Loucy (cell line): ENCODE measurements around the gene S100A14.

Experiments used
- H2AFZ ChIP-seq: fragments of 200-600 bp; sonication (generic); 2 replicates; pipeline ENCODE4 v1.6.0; 2016; ENCODE audit warnings: antibody characterized with exemption, mild to moderate bottlenecking, low read length, moderate library complexity
- H3F3A ChIP-seq: fragments of 200-600 bp; 2 replicates; pipeline ENCODE4 v1.6.0; 2016; ENCODE audit warnings: antibody characterized with exemption, low read depth, mild to moderate bottlenecking
- H3K27me3 ChIP-seq: fragments of 200-600 bp; sonication (generic); 2 replicates; pipeline ENCODE4 v1.6.1; 2014; ENCODE audit warnings: low read length, mild to moderate bottlenecking; ENCODE audit not compliant: insufficient read depth, poor library complexity, severe bottlenecking
- H3K36me3 ChIP-seq: fragments of 200-600 bp; sonication (generic); 2 replicates; pipeline ENCODE4 v1.6.1; 2016; ENCODE audit warnings: low read length; ENCODE audit not compliant: insufficient read depth
- H3K4me1 ChIP-seq: fragments of 200-600 bp; sonication (generic); 2 replicates; pipeline ENCODE4 v1.5.1; 2014; ENCODE audit warnings: low read length, mild to moderate bottlenecking; ENCODE audit not compliant: insufficient read depth, poor library complexity, severe bottlenecking
- H3K4me2 ChIP-seq: fragments of 200-600 bp; sonication (generic); 2 replicates; pipeline ENCODE4 v1.6.0; 2014; ENCODE audit warnings: antibody characterized with exemption, low read length, low read depth, mild to moderate bottlenecking; ENCODE audit not compliant: poor library complexity, severe bottlenecking
- H3K4me3 ChIP-seq: fragments of 200-600 bp; sonication (generic); 2 replicates; pipeline ENCODE4 v1.5.1; 2014; ENCODE audit warnings: low read length, mild to moderate bottlenecking, mixed read lengths; ENCODE audit not compliant: poor library complexity, severe bottlenecking
- H3K79me2 ChIP-seq: fragments of 200-600 bp; sonication (generic); 2 replicates; pipeline ENCODE4 v1.6.1; 2014; ENCODE audit warnings: low read length; ENCODE audit not compliant: insufficient read depth
- H3K9ac ChIP-seq: fragments of 200-600 bp; sonication (generic); 2 replicates; pipeline ENCODE4 v1.6.0; 2014; ENCODE audit warnings: mild to moderate bottlenecking, low read depth, low read length, moderate library complexity; ENCODE audit not compliant: poor library complexity, severe bottlenecking
- H3K9me2 ChIP-seq: fragments of 200-600 bp; sonication (generic); replicated peaks from 2 replicates; pipeline ENCODE4 v1.6.1; 2016; ENCODE audit warnings: low read depth, low read length, mixed read lengths
- H3K9me3 ChIP-seq: fragments of 200-600 bp; sonication (generic); 2 replicates; pipeline ENCODE4 v1.6.1; 2014; ENCODE audit warnings: mild to moderate bottlenecking, antibody characterized with exemption, low read length, low read depth; ENCODE audit not compliant: insufficient read depth
- H4K20me1 ChIP-seq: fragments of 200-600 bp; sonication (generic); 2 replicates; pipeline ENCODE4 v1.6.0; 2014; ENCODE audit warnings: antibody characterized with exemption, low read length, mild to moderate bottlenecking; ENCODE audit not compliant: insufficient read depth, poor library complexity, severe bottlenecking
- CTCF ChIP-seq: fragments of 200-600 bp; sonication (generic); conservative IDR thresholded peaks from 2 replicates; pipeline ENCODE4 v1.5.1; 2014; ENCODE audit warnings: mild to moderate bottlenecking, antibody characterized with exemption, low read length
- EZH2phosphoT487 ChIP-seq: fragments of 200-600 bp; IDR thresholded peaks from 2 replicates; pipeline ENCODE4 v1.6.1; 2018; ENCODE audit warnings: antibody characterized with exemption, mild to moderate bottlenecking, moderate library complexity, borderline replicate concordance

Gene S100A14

GRCh38 chr1:153639280-153639679, 23.2 kb upstream of the S100A14 start:
- H3F3A ChIP-seq = no peaks in the 10 kb centered on the region
- H3K27me3 ChIP-seq = no peaks in the 10 kb centered on the region
- peaks cover 100% of the 10 kb centered on the region for H3K79me2 ChIP-seq
- H3K4me3 ChIP-seq = no peak overlapping the region
- H4K20me1 ChIP-seq = peaks cover 68% of the 10 kb centered on the region
- no peak overlapping the region for H3K9ac ChIP-seq
- H3K36me3 ChIP-seq = peaks cover 80% of the 10 kb centered on the region
- TF ChIP-seq EZH2phosphoT487 = no peak
- TF ChIP-seq CTCF = no peak
- no peaks in the 10 kb centered on the region for H3K9me2 ChIP-seq
- H3K4me2 ChIP-seq = no peak overlapping the region
- H2AFZ ChIP-seq = no peak overlapping the region
- H3K9me3 ChIP-seq = no peaks in the 10 kb centered on the region
- peaks cover 50% of the 10 kb centered on the region for H3K4me1 ChIP-seq

- H4K20me1 ChIP-seq = peaks cover 68% of the 10 kb centered on the region
- H3K9ac ChIP-seq = no peak overlapping the region
- H3K79me2 ChIP-seq = peaks cover 90% of the 10 kb centered on the region
- H3K4me3 ChIP-seq = peak overlapping the region; percentile 3
- no peaks in the 10 kb centered on the region for H3K9me2 ChIP-seq
- H3K4me2 ChIP-seq = peak overlapping the region; percentile 69
- no peaks in the 10 kb centered on the region for H3F3A ChIP-seq
- H3K36me3 ChIP-seq = peaks cover 70% of the 10 kb centered on the region
- H3K4me1 ChIP-seq = peaks cover 45% of the 10 kb centered on the region
- TF ChIP-seq EZH2phosphoT487 = no peak
- H3K27me3 ChIP-seq = no peaks in the 10 kb centered on the region
- H2AFZ ChIP-seq = no peak overlapping the region
- no peaks in the 10 kb centered on the region for H3K9me3 ChIP-seq
Measured at GRCh38 chr1:153638261-153638660, 22.1 kb upstream of the S100A14 start.

- Histone ChIP-seq H2AFZ (no peak overlapping the region), H3K27me3 (no peaks in the 10 kb centered on the region), H3K4me2 (peak overlapping the region; percentile 69), H3K36me3 (peaks cover 50% of the 10 kb centered on the region), H3K9ac (peak overlapping the region; percentile 98), H4K20me1 (peaks cover 50% of the 10 kb centered on the region), H3K4me3 (peak overlapping the region; percentile 93), H3K9me2 (no peaks in the 10 kb centered on the region), H3F3A (no peaks in the 10 kb centered on the region), H3K79me2 (peaks cover 70% of the 10 kb centered on the region), H3K9me3 (no peaks in the 10 kb centered on the region), H3K4me1 (peaks cover 38% of the 10 kb centered on the region)
- TF ChIP-seq CTCF (no peak), EZH2phosphoT487 (no peak)
Measured at GRCh38 chr1:153636312-153636711, 20.2 kb upstream of the S100A14 start.

- H3K36me3 ChIP-seq = peaks cover 46% of the 10 kb centered on the region
- peaks cover 66% of the 10 kb centered on the region for H3K79me2 ChIP-seq
- peak overlapping the region; percentile 69 for H3K4me2 ChIP-seq
- peak overlapping the region; percentile 93 for H3K4me3 ChIP-seq
- H4K20me1 ChIP-seq = peaks cover 50% of the 10 kb centered on the region
- no peaks in the 10 kb centered on the region for H3K27me3 ChIP-seq
- H3F3A ChIP-seq = no peaks in the 10 kb centered on the region
- H2AFZ ChIP-seq = no peak overlapping the region
- TF ChIP-seq CTCF = no peak
- no peak for TF ChIP-seq EZH2phosphoT487
- no peaks in the 10 kb centered on the region for H3K9me2 ChIP-seq
- peak overlapping the region; percentile 98 for H3K9ac ChIP-seq
- no peaks in the 10 kb centered on the region for H3K9me3 ChIP-seq
- H3K4me1 ChIP-seq = peaks cover 33% of the 10 kb centered on the region
Measured at GRCh38 chr1:153635872-153636271, 19.7 kb upstream of the S100A14 start.
